ENCODE measurements around the gene LACTBL1.
A peak's percentile ranks its signal among the peaks of the same experiment; 100 is the strongest.
"Not testable (repeated sequence)": the region's sequence is repeated elsewhere in the genome, so short reads cannot be mapped to it uniquely, and the experiment has no call there.

The LACTBL1 gene

DNA sequence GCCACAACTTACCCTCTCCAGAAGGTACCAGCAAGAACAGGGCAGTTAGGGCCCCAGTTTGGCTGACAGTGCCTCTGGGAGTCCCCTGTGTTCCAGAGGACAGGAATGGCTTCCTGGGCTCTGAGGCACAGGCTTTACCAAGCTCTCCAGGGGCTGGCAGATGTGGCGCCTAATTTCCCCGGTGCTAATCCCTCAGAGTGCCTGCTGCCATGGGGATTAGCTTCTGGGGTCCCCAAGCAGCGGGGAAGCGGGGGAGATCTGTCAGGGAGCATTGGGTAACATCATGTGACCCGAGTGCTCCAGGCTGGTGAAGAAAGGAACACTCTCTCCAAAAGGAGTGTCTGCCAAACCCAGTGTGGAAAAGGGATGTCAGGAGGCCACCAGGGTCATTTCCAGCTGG, at the start of gene LACTBL1:
Gene LACTBL1, minus strand, starts transcription at position 107 of the 400 bp plus-strand sequence. CDS start 550 bp downstream, outside the sequence.
- DNase-seq (ENCODE audit: low read depth in 2 of 2) = no peak

- no peak for DNase-seq (ENCODE audit: low read depth in 2 of 2)
Observed at GRCh38 chr1:23021834-23022233, 49.2 kb upstream of the LACTBL1 start.

DNA sequence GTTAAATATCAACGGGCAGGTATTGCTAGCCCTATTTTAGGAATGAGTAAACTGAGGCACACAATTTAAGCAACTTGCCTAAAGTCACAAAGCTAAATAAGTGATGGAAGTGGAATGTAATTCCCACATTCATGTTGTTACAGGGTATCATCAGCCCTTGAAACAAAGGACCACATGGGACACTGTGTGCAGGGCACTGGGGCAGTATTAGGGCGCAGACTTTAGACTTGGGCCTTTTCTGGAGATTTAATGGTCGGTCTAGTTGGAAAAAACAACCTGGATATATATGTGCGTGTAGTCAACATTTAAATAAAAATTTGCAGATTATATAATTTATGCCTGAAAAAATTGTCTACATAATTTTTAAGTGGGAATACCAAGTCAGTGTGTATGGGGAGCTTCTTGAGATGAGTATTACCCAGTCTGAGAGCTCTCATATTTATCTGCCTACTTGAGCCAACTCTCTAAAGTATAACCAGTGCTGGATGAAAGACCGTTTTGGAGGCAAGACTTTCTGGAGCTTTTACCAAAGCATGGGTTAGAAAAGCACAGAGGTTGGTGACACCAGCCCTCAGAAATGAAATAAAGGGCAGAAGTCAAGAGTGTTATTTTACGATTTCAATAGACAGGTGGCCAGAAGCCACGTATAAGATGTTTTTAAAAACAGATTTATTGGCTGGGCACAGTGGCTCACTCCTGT, 48.2 kb upstream of the LACTBL1 start:
- DNase-seq (ENCODE audit: low read depth in 2 of 2) = no peak

DNA sequence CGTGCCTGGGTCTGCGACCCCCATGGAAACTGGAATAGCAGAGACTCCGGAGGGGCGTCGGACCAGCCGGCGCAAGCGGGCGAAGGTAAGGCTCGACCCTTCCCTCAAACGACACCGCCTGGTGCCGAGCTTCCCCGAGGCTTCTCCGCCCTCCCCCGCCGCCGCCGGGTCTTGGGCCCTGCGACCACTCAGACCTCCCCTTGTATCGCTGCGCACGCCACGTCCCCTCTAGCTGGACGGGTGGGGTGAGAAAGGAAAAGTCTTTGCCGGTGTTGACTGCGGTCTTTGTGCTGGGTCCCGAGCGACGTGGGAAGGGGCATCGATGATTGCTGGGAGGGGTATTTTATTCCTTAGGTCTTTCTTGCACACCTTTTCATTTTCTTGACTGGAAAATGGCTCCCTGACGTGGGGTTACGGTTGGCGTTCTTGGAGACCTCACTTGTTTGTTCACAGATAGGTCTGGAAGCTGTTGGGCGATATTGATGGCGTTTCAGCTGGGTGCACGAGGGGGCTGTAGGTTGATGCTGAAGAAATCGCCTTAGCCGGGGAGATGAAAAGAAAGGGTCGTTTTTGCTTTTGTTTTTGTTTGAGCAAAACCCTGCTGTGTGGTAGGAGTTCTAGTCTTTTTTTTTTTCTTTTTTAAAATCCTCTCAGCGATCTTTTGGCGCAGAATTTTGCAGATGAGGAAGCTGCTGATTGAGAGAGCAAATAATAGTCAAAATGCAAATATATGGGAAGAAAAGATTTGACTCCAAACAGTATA, 47.4 kb upstream of the LACTBL1 start:
- DNase-seq (ENCODE audit: low read depth in 2 of 2) = no peak

- peak; percentile 88 to 93 for DNase-seq (ENCODE audit: low read depth in 2 of 2)
Observed at GRCh38 chr1:23019094-23019862, 46.6 kb upstream of the LACTBL1 start, which contains the start of gene KDM1A. Gene KDM1A, plus strand, starts transcription at chr1:23019468. Its CDS starts 129 bp downstream, at chr1:23019597.

DNA sequence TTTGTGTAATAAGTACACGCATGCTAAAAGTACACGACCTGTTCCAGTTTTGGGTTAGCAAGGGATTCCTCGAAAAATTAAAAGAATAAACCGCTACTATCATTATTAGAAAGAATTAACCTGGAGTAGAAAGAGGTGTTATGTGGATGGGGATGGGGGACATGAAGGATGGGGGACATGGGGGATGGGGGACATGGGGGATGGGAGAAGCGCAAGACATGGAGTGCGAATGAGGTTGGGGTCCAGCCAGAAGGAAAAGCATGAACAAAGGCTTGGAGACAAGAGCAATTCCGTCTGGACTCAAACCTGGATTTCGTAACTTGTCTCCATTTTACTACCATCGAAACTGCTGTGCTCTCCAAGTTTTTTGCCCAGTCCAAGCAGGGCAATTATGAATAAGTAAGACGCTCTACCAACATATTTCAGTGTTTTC, 46.0 kb upstream of the LACTBL1 start:
- no peak for DNase-seq (ENCODE audit: low read depth in 2 of 2)

DNA sequence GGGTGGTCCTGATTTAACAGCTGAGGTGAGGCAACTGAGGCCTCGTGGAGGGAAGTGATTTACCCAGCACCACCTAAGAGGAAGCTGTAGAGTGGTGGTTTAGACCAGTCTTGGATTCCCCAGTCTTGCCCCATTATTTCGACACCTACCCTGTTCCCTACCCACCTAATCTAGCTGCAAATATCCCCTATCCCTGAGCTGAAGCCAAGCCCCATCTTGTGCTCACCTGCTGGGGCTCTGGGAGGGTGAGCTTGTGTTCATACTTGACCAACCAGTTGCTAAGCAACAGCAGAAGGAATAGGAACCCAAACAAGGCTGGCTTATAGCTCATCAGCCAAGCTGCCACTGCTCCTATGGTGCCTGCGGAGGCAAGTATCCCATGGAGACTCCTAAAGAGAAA, 41.0 kb upstream of the LACTBL1 start:
- DNase-seq (ENCODE audit: low read depth in 2 of 2) = no peak

DNA sequence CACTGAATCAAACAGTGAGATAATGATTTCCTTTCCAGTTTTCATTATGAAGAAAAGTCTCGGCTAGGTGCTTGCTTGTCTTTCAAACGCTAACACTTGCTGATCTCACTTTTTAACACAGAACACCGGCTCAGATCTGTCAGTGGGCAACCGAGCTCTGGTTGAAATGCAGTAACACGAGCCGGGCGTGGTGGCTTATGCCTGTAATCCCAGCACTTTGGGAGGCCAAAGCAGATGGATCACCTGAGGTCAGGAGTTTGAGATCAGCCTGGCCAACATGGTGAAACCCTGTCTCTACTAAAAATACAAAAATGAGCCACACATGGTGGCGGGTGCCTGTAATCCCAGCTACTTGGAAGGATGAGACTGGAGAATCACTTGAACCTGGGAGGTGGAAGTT, 37.4 kb upstream of the LACTBL1 start:
- DNase-seq (ENCODE audit: low read depth in 2 of 2) = not testable (repeated sequence)

DNA sequence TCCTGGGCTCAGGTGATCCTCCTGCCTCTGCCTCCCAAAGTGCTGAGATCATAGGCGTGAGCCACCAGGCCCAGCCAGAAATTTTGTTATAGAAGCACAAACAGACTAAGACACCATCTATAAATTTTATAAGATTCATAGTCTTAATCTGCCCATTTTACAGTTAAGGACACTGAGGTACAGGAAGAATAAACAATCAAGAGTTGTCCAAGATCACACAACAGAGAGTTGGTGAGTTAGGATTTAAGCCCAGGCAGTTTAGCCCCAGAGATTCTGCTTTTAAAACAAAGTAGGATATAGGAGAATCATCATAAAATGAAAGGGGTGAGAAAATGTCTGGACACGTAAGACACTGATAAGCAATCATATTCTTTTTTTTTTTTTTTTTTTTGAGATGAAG, 36.2 kb upstream of the LACTBL1 start:
- no peak for DNase-seq (ENCODE audit: low read depth in 2 of 2)

DNA sequence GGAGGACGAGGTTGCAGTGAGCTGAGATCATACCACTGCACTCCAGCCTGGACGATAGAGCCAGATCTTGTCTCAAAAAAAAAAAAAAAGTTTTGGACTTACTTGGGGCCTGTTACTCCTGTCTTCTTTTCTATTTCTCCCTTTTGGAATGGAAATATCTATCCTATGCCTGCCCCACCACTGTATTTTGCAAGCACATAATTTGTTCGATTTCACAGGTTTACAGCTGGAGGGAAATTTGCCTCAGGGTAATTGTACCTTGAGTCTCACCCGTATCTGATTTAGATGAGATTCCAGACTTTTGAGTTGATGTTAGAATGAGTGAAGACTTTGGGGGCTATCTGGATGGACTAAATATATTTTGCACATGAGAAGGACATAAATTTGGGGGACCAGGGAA, 34.4 kb upstream of the LACTBL1 start:
- DNase-seq (ENCODE audit: low read depth in 2 of 2) = no peak

DNA sequence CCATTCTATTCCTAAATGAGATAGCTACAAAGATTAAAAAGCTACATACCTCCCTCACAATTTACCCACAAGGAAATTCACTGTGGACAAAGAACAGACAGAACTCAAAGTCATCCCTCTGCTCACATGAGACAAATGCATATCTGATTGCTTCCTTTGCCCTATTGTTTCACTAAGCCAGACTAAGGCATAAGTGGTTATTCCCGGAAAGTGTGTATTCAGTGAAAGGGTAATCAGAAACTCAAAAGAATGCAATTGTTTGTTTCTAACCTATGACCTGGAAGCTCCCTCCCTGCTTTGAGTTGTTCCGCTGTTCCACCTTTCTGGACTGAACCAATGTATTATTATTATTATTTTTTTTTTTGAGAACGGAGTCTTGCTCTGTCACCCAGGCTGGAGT, 32.1 kb upstream of the LACTBL1 start:
- DNase-seq (ENCODE audit: low read depth in 2 of 2) = not testable (repeated sequence)

GRCh38 chr1:23004112-23004511, 31.4 kb upstream of the LACTBL1 start:
- DNase-seq (ENCODE audit: low read depth in 2 of 2) = no peak

- not testable (repeated sequence) for DNase-seq (ENCODE audit: low read depth in 2 of 2)
Observed at GRCh38 chr1:23002218-23002617, 29.6 kb upstream of the LACTBL1 start.

GRCh38 chr1:23000133-23000532, 27.5 kb upstream of the LACTBL1 start:
- DNase-seq (ENCODE audit: low read depth in 2 of 2) = not testable (repeated sequence)

- DNase-seq (ENCODE audit: low read depth in 2 of 2) = not testable (repeated sequence)
Observed at GRCh38 chr1:22997528-22997927, 24.9 kb upstream of the LACTBL1 start.

GRCh38 chr1:22995774-22996173, 23.1 kb upstream of the LACTBL1 start:
- DNase-seq (ENCODE audit: low read depth in 2 of 2) = no peak

- not testable (repeated sequence) for DNase-seq (ENCODE audit: low read depth in 2 of 2)
Observed at GRCh38 chr1:22993220-22993795, 20.6 kb upstream of the LACTBL1 start.

DNA sequence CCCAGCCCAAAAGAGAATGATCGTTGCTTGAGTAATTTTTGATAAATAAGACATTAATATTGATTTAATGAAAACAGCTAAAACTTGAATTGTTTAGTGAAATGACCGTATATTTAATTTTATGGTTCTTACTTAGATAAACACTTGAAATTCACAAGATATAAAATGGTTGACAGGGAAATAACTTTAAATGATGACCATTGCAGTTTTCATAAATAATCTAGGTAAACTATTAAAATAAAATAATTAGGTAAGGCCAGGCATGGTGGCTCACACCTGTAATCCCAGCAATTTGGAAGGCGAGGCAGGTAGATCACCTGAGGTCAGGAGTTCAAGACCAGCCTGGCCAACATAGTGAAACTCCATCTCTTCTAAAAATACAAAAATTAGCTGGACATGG, 19.7 kb upstream of the LACTBL1 start:
- not testable (repeated sequence) for DNase-seq (ENCODE audit: low read depth in 2 of 2)

- DNase-seq (ENCODE audit: low read depth in 2 of 2) = no peak
Observed at GRCh38 chr1:22983944-22984343, 11.3 kb upstream of the LACTBL1 start.

GRCh38 chr1:22980471-22980790, 7.8 kb upstream of the LACTBL1 start:
- DNase-seq (ENCODE audit: low read depth in 2 of 2) = not testable (repeated sequence)

- no peak for DNase-seq (ENCODE audit: low read depth in 2 of 2)
Observed at GRCh38 chr1:22978299-22978698, 5.6 kb upstream of the LACTBL1 start.
